ENCODE data around the gene ACTMAP.

ACTMAP gene

DNA sequence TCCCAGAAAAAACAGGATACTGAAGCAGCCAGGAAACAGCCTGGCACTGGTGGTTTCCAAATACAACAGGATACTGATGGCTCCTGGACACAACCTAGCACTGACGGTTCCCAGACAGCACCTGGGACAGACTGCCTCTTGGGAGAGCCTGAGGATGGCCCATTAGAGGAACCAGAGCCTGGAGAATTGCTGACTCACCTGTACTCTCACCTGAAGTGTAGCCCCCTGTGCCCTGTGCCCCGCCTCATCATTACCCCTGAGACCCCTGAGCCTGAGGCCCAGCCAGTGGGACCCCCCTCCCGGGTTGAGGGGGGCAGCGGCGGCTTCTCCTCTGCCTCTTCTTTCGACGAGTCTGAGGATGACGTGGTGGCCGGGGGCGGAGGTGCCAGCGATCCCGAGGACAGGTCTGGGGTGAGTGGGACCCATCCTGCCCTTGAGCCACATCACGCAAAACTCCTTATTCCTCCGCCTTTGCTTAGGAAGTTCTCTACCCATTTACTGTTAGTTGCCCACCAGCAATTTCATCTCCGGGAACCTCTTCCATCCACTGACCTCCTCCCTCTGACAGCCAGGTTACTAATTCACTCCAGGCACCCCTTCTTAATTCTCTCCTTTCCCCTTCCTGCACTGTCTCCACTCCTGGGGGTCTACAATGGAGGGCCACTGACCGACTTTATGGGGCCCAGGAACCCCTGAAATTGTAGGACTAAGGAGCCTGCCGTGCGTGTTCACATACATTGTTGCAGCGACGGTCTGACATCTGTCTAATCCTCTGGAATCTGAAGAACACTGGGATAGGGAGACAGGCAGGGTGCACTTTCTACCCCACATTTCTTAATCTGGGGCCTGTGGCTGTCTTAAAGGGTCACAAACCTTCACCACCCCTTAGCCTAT, 32.1 kb downstream of the ACTMAP start:
- DNase-seq = no peak

DNA sequence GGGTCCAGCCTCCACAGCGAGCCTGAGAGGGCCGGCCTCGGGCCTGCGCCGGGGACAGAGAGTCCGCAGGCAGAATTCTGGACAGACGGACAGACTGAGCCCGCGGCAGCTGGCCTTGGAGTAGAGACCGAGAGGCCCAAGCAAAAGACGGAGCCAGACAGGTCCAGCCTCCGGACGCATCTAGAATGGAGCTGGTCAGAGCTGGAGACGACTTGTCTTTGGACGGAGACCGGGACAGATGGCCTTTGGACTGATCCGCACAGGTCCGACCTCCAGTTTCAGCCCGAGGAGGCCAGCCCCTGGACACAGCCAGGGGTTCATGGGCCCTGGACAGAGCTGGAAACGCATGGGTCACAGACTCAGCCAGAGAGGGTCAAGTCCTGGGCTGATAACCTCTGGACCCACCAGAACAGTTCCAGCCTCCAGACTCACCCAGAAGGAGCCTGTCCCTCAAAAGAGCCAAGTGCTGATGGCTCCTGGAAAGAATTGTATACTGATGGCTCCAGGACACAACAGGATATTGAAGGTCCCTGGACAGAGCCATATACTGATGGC, 32.9 kb downstream of the ACTMAP start:
- peak; percentile 36 for DNase-seq

DNA sequence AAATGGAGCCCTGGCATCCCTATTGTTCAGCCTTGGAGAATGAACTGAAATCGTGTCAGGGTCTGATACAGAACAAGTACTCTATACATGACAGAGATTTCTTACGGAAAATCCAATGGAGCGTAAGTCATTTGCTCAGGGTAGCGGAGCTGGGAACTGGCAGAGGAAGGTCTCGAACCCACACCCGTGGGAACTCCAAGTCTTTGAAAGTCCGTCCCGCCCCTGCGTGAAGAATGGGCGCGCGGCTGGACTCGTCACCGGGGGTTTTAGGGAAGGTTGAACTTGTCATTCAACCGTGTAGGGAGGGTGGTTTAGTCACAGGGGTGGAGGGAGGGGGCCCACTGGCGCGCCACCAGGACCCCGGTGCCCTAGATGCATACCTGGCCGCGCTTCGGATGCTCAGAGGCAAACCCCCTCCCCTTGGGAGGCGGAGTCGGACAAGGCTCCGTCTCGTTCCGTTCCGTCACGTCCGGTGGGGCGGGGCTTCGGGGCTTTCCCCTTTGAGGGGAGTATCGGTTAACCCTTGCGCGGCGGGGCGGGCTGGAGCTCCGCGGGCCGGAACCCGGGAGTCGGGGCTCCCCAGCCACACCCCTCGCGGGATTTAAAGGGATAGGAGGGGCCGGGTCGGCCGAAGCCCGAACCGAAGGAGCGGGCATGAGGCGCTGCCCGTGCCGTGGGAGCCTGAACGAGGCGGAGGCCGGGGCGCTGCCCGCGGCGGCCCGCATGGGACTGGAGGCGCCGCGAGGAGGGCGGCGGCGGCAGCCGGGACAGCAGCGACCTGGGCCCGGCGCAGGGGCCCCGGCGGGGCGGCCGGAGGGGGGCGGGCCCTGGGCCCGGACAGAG, 33.6 kb downstream of the ACTMAP start, which contains the start of the genes COQ8B and ITPKC:
Gene COQ8B, minus strand, starts transcription at position 405 of the 843 bp plus-strand sequence. CDS start 2,254 bp downstream, outside the sequence.
Gene ITPKC, plus strand, starts transcription at position 631 of the 843 bp plus-strand sequence. Its CDS starts 24 bp downstream, at position 655.
- peak; percentile 98 for DNase-seq

DNA sequence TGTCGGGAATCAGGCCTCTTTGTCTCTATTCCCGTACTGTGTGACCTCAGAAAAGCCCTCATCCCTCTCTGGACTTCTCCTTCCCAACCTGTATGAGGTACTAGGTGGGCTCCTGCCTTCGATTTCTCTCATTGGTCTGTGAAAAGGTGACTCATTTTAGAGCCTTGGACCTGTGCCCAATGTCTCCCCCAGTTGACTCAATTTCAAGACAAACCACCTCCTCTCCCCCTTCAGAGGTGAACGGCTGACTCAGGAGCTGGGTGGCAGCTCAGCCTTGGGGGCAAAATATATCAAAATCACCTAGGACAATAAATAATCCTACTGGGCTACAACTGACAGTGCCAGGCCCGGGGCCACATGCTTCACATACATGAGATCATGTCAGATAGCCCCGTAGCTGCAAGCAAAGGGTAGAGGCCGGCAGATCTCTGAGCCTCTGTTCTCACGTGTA, 34.2 kb downstream of the ACTMAP start:
- DNase-seq = peak; percentile 95

DNA sequence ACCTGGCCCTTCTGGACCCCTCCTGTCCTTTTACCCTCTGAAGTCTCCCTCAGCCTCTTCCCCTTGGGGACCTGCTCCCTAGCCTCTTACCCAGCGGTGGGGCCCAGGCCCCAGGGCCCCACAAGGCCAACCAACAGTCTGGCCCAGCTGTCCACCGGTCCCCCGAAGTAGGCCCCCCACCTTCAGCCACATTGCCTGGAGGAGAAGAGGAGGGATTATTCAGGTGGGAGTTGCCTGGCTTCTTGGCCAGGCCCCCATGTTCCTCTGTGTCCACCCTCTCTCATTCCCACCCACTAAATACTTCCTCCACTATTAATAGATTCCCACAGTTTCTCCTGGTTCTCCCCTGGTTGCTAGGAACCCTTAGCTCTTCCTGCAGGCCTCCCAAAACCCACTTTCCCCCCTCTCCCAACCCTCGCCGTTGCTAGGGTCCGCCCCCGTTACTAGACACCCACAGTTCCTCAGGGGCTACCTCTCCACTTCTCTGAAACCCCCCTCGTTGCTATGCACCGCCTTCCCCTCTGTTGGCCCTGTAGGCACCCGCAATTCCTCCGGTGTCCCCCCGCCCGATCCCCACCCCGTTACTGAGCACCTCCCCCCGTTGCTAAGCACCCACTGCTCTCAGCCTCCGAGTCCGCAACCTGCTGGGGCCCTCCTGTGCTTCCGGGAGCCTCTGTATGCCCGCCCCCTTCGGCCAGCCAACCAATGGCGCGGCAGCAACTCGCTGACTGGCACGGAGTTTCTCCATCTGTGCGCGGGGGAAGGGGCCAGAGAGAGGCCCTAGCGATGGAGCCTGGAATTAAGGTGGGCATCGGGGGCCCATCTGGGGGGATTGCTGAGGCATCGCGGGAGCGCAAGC, 35.6 kb downstream of the ACTMAP start:
- DNase-seq = peak; percentile 95

DNA sequence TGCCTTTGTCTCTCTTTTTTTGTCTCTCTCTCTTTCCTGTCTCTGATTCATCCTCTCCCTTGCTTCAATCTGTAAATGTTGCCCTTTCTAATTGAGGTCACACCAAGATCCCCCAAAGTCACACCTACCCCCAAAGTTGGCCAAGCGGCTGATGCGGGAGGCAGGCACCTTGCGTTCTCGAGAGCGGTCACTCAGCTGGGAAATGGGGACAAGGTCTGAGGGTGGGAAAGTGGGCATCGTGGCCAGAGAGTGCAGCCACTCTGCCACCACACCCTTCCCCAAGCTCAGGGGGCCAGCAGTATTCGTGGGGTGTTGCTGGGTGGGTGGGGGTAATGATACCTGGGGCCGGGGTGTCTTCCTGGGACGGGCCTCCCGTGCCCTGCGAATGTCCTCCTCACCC, 36.3 kb downstream of the ACTMAP start:
- no peak for DNase-seq

DNA sequence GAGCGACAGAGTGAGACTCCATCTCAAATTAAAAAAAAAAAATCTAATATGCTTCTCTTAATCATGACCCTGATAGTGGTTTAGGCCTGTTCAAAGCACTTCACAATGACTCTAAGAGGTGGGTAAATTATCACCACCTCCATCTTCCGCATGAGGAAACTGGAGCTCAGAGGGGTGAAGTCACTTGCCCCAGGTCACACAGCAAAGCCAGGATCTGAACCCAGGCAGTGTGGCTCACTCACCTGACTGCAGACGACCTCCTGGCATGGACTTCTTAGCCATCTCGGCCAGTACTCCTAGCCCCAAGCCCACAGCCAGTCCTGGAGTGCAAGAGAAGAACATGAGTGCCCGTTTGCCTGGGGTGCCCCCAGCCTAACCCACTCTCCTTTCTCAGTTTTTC, 40.5 kb downstream of the ACTMAP start:
- DNase-seq = no peak

DNA sequence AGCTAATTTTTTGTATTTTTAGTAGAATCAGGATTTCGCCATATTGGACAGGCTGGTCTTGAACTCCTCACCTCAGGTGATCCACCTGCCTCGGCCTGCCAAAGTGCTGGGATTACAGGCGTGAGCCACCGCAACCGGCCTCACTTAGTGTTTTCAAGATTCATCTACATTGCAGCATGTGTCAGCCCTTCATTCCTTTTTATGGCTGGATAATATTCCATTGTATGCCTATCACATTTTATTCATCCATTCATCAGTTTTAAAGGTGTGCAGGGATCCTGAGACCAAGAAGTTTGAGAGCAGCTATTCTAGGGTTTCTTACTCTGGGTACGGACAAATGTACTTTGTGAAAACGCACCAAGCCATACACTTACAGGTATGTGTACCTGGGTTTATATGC, 42.7 kb downstream of the ACTMAP start:
- no peak for DNase-seq

DNA sequence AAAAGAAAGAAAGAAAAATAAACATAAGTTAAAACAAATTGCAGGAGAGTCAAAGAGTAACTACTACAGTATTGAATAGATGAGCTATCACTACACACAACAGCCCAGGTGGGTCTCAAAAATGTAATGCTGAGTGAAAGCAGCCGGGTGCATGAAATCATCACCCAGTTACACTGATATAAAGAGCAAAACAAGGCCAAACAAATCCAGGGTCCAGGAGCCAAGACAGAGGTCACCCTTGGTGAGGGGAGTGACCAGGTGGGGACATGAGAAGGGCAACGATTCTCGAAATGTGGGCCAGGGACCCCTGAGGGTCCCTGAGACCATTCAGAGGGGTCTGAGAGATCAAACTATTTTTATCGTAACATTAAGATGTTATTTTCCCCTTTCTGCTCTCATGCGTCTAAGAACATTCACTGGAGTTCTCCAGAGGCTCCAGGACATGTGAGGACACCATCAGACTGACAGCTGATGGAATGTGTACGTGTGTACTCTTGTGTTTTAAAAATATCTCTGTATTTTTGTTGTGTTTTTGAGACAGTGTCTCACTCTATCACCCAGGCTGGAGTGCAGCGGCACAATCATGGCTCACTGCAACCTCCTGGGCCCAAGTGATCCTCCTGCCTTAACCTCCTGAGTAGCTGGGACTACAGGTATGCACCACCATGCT, 44.2 kb downstream of the ACTMAP start:
- no peak for DNase-seq

DNA sequence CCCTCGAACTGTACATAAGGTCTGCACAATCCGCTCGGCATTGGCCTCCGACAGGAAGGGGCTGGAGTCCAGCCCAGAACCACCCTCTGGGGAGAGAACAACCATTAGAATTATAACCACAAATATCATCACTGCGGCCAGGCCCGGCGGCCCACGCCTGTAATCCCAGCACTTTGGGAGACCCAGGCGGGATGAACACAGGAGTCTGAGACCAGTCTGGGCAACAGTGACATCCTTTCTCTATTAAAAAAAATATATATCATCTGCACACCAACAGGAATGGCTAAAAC, 45.0 kb downstream of the ACTMAP start:
- no peak for DNase-seq

DNA sequence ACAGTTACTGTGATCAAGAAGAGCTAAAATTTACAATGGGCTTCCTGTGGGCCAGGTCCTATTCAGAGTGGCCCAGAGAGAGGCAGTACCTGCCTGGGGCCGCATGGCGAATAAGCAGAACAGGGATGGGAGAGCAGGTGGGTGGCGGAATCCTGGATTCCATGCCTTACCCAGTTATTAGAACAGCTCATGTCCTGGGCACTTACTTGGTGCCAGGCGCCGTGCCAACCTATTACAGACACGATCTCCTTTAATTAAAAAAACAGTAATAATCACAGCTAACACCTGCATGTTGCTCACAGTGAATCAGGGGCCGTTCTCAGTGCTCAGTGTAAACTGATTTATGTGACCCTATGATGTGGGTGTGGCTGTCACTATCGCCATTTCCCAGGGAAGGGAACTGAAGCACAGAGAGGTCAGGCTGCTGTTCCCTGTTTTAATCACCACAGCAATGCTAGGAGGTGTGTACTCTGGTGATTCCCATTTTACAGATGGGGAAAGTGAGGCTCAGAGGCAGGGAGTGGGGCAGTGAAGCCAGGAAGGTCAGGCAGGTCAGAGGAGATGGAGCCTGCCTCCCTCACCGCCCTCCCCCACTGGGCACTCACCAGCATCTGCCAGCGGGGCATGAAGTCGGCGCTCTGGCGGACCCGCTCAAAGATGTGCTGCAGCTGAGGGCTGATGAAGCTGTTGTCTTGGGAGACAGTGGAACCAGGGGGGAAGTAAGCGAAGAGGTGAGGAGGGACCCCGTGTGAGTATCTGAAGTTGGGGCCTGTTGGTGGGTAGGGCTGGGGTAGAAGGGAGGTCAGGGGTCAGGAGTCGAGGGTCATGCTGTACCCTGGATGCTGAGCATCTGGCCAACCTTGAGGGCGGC, 45.6 kb downstream of the ACTMAP start:
- DNase-seq = no peak

DNA sequence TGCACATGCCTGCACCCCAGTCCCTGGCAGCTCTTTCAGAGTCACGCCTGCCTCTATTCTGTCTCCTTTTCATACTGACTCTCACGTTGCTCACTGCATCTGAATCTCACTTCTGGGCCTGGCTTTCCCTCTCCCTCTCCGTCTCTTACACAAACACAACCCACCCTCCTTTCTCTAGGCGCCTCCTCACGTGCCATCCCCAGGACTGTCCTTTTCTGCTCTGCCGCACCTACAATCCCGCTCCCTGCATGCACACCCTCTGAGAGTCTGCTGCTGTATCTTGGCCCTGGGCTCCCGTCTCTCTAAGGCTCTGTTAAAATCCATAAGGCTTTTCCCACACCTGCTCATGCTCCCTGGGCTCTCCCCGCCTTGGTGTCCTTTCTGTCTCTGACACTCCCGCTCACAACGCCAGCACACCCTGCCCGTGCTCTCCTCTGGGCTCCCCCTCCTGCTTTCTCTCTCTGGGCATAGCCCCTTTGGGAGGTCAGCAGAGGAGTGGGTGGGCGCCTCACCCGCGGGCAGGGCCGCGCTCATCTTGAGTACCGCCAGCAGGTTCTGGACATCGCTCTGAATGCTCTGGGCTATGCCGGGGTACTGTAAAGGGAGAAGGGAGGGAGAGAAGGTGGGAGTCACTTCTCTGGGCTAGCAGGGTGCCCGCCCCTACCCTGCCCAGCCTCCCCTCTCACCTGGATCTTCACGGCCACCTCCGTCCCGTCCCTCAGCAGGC, 47.1 kb downstream of the ACTMAP start:
- DNase-seq = no peak

DNA sequence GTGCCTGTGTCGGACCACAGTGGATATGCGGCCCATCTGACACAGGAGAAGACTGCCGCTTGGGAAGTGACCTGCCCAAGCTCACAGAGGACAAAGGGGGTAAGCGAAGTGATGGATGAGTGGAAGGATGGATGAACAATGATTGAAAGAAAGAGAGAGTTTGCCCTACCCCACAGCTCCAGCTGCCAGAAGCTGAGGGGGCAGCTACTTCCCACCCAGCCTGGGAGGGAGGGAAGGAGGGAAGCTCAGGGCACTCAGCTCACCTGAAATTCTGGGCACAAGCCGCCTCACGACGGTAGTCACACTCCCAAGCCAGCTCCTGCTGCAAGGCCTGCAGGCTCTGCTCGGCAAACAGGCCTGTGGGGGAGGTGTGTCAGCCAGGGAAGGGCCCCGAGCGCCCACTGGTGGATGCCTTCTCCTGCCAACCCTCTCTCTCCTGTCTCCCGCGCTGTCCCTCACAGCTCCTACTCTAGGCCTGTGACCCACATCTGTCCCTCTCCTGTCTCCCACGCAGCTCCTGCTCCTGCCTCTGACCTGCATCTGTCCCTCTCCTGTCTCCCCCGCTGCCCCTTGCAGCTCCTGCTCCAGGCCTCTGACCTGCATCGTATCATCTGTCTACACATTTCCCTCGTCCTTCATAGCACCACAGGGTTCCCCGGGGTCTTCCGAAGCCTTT, 47.8 kb downstream of the ACTMAP start:
- peak; percentile 17 for DNase-seq

DNA sequence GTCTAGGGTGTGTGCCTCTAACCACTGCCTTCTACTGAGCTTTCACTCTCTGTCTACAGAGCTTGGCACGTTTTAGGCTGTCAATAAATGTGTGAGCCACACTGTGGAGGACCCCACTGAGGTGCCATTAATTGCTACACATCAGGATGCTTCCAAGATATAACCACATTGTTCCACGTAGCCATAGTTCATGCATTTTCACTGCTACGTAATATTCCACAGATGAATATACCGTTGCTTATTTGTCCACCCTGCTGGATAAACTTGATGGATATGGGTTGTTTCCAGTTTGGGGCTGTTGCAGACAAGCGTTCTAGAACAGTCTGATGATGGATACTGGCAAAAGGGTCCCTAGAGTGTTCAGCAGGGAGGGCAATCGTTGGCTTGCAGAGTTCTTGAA, 48.5 kb downstream of the ACTMAP start:
- DNase-seq = no peak

DNA sequence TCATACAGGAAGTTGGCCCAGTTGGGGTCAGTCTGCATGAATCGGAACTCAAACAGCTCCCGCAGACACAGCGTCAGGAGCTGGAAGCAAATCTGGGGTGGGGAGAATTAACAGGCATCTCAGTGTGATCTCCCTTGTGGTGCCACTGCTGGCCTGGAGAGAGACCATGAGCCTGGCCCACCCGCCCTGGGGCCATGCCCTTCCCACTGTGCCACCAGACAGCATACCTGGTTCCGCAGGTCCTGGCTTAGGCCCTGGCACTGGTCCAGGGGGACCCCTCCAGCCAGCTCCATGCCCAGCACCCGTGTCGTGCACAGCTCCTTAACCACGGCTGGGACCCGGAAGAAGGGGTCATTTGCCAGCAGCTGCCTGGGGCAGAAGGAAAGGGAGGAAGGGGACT, 50.2 kb downstream of the ACTMAP start:
- no peak for DNase-seq

DNA sequence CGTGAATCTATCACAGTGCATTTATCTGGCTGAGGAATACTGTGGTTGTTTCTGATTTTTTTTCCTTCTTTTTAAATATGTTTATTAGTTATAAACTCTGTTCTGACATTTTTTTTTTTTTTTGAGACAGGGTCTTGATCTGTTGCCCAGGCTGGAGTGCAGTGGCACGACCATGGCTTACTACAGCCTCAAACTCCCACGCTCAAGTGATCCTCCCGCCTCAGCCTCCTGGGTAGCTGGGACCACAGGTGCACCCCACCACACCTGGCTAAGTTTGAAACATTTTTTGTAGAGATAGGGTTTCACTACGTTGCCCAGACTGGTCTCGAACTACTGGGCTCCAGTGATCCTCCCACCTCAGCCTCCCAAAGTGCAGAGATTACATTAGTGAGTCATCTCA, 53.3 kb downstream of the ACTMAP start:
- no peak for DNase-seq

DNA sequence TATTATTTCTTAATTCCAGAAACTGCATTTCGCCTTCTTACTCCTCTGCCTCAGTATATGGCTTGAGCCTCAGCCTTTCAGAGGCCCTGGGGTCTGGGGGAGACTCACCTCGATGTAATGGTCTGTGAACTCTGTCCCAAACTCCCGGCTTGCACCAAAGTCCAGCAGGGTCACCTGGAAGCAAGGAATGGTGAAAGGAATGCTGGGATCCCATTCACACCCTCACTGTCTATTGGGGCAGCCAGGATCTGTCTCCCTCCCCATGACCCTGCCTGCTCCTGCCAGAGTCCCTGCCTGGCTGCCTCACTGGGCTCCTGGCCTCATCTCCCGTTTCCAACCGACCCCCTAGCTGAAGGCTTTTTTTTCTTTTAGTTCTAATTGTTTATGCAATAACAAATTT, 54.4 kb downstream of the ACTMAP start:
- DNase-seq = no peak

DNA sequence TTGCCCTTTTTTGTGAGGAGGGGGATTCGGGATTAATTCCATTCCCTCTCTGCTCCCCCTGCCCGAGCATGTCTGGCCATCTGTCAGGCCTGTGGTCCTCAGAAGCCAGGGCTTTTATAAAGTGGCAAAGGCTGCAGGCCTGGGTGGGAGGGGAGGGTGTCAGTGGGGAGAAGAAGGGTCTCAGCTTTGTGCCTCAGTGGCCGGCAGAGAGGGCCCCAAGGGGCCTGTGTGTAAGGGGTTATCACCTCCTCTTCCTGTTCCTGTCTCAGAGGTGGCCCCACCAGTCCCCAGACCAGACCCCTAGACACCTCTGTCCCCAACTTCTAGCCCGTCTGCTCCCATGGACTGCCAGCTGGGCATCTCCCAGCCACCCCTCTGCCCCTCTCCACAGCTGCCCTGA, 56.4 kb downstream of the ACTMAP start:
- DNase-seq = no peak

DNA sequence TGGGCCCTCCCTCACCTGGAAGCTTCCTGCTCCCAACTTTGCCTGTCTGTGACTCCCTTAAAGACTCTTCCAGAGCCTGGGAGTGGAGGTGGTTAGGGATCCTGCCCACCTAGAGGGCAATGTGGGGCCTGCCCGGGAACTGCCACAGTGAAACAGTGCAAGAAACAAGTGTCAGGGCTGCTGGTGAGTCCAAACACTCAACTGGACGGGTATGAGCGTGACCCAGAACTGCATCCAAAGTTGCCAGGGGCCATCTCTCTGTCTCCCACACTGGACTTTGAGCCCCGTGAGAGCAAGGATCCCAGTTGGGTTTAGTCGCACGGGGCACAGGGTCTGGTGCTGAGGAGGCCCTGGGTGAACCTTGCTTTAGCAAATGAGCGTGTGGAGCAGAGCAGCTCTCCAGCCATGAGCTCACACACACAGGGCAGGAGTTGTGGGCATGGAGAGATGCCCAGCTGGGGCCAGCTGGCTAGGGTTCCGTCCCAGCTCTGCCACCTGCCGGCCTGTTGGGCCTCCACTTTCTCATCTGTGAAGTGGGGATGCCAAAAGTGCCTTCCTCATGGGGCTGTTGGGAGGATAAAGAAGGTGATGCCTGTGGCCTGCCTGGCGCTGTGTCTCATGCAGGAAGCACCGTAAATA, 57.0 kb downstream of the ACTMAP start:
- no peak for DNase-seq
